ENCODE data around the gene SCTR. TPM values are rescaled to one million over a fixed set of nuclear protein-coding genes. Genes with fewer than 3 reads are reported as not detected.

The SCTR gene
- not detected in 5 replicates for total RNA-seq (2022; extraction: Qiagen RNA extraction; ENCODE audit: low read depth)

GRCh38 chr2:119523952-119524694 is at the start of gene SCTR:
Gene SCTR, minus strand, starts transcription at chr2:119524483. Its CDS starts 257 bp downstream, at chr2:119524226.

GRCh38 chr2:119544075-119544938 is 20.0 kb upstream of the SCTR start, which contains the start of gene CFAP221:
Gene CFAP221, plus strand, starts transcription at chr2:119544449. Its CDS starts 1,683 bp downstream, at chr2:119546132.

GRCh38 chr2:119431155-119431975 is 92.9 kb downstream of the SCTR start, which contains the start of gene TMEM37:
Gene TMEM37, plus strand, starts transcription at chr2:119431854. Its CDS starts 50 bp downstream, at chr2:119431904.

Other genes with a start within 250 kb of the SCTR start
- gene C2orf76, start 157.6 kb downstream of the SCTR start, total RNA-seq (2022; extraction: Qiagen RNA extraction; ENCODE audit: low read depth): 10.5 to 12.7 TPM (median 12.6 TPM) in 5 replicates
- gene DBI, start 157.5 kb downstream of the SCTR start, total RNA-seq (2022; extraction: Qiagen RNA extraction; ENCODE audit: low read depth): 402 to 526 TPM (median 404 TPM) in 5 replicates
- gene TMEM37, start 92.6 kb downstream of the SCTR start, total RNA-seq (2022; extraction: Qiagen RNA extraction; ENCODE audit: low read depth): 0.98 to 1.9 TPM (median 1.6 TPM) in 5 replicates
- 0.09 to 0.38 TPM (median 0.26 TPM) in 4 of 5 replicates, not detected in the other for gene CFAP221, start 20.0 kb upstream of the SCTR start, total RNA-seq (2022; extraction: Qiagen RNA extraction; ENCODE audit: low read depth)
- 19.6 to 24.7 TPM (median 24.3 TPM) in 5 replicates for gene TMEM177, start 154.7 kb upstream of the SCTR start, total RNA-seq (2022; extraction: Qiagen RNA extraction; ENCODE audit: low read depth)
- gene PTPN4, start 235.4 kb upstream of the SCTR start, total RNA-seq (2022; extraction: Qiagen RNA extraction; ENCODE audit: low read depth): 16.5 to 17.6 TPM (median 17.0 TPM) in 5 replicates